Middle frontal gyrus (tissue), 1 donor: ENCODE data around the gene MSRB2.
"Not testable (repeated sequence)": the region's sequence is repeated elsewhere in the genome, so short reads cannot be mapped to it uniquely, and the experiment has no call there.

Experiments
- DNase-seq: peaks from one replicate; pipeline ENCODE4 v3.0.0-alpha.2; 2015; ENCODE audit warnings: low spot score; ENCODE audit errors: extremely low spot score

The MSRB2 gene

DNA sequence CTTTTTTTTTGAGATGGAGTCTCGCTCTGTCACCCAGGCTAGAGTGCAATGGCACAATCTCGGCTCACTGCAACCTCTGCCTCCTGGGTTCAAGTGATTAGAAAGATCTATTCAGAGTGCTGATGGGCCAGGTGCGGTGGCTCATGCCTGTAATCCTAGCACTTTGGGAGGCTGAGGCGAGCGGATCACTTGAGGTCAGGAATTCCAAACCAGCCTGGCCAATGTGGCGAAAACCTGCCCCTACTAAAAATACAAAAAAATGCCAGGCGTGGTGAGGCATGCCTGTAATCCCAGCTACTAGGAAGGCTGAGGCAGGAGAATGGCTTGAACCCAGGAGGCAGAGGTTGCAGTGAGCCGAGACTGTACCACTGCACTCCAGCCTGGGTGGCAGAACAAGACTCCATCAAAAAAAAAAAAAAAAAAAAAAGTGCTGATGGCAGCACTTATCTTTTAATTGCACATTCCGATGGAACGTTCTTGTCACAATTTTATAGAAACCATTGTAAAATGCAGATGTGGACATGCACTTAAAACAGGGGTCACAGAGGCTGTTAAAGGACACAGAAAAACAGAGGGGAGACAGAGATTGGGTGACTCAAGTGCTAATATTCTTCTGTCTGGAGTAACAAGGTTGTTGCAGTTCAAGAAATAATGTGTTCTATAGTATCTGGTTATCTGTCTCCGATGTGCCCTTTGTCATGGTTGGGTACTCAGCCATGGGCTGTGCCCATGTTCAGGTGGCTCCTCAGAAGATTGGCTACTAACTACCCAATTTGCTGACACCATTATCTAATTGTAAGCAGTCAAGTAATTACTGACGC is 25.1 kb upstream of the MSRB2 start:
- DNase-seq = not testable (repeated sequence)

- no peak for DNase-seq
These were observed 24.5 kb upstream of the MSRB2 start for GRCh38 chr10:23070913-23071218.

- not testable (repeated sequence) for DNase-seq
These were observed 22.8 kb upstream of the MSRB2 start for GRCh38 chr10:23072593-23072992.

GRCh38 chr10:23073527-23073926 is 21.9 kb upstream of the MSRB2 start:
- DNase-seq = no peak

DNA sequence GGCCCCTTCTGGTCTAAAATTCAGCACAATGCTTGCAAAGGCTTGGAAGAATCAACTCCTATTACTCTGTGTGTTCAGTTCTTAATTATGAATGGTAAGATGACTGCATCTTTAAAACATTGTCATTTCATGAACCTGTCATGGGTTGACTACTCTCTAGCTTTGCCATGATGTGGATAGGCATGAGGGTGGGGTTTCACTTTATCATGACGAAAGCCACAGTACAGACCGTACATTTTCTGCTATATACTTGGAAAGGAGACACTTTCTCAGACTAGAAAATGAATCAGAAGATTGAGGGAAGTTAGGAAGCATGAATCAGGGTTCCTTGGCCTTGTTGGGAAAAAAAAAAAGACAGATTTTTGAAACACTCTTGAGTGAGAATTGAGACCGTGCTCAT is 19.7 kb upstream of the MSRB2 start:
- no peak for DNase-seq

DNA sequence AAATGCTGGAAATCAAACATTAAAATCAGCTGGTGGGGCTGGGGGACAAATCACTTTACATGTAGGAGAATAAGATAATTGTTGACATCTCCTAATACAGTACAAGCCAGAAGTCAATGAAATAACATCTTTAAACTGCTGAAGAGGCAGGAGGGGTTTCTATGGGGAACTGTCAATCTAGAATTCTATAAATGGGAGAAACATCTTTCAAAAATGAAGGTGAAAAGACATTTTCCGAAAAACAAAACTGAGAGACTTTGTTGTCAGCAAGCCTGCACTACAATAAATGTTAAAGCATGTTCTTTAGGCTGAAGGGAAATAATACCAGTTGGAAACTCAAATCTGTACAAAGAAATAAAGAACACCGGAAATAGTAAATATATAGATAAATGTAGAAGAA is 17.3 kb upstream of the MSRB2 start:
- DNase-seq = no peak

- DNase-seq = no peak
These were observed 15.7 kb upstream of the MSRB2 start for GRCh38 chr10:23079700-23080099.

DNA sequence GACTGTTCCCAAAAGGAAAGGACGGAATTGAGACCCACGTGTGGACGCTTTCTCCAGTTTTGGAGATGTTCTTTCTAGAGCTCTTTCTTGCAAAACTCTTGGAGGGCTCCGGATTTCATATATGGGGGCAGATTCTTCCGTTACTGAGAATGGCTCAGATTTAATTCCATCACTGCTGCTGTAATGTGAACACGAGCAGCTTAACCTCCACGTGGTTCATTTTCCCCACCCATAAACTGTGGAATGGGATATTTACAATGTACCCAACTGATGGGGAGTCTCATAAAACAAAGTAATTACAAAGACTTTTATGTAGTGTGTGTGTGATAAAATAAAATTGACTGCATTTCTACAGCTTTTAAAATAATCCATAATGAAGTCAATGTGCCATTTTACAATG is 15.1 kb upstream of the MSRB2 start:
- DNase-seq = no peak

DNA sequence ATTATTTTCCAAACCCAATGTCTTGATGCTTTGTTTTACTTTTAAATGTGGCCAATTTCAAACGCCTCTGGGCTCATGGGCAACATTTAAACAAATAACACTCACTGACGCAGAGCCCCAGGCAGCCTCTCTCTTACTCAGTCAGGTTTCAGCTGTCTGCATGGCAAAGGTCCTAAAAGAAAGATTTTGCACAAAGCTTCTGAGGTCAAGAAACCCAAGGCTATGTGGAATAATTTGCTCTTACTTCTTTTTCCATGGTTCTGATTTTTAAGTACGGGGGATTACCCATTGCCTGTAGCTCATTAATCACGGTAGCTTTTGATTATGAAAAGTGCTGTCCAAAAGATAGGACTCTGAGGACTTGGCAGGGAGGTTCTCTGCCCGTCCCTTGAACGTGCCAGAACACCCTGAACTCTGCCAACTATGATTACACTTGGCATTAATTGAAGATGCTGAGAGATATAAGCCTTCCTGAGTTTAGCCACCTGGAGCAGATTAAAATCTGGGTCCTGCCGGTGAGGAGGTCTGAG is 14.1 kb upstream of the MSRB2 start:
- no peak for DNase-seq

DNA sequence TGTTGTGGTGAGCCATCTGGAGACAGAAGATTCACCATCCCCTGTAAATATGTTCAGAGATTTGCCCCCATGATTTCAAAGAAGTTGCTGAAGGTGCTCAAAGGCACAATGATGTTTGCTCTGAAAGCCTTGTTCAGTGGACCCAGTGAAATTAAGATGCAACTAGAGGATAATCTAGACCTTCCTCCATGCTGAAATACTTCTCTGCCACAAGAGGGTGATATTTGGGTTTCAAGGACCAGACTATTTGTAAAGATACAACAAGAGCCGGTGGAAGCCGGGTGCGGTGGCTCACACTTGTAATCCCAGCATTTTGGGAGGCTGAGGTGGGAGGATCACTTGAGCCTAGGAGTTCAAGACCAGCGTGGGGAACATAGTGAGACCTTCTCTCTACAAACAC is 13.5 kb upstream of the MSRB2 start:
- DNase-seq = no peak

GRCh38 chr10:23088609-23089008 is 6.8 kb upstream of the MSRB2 start:
- no peak for DNase-seq

- DNase-seq = no peak
These were observed 484 bp upstream of the MSRB2 start for GRCh38 chr10:23094786-23095403.

- DNase-seq = no peak
These were observed 805 bp downstream of the MSRB2 start for GRCh38 chr10:23095966-23096801.

- no peak for DNase-seq
These were observed 1.6 kb downstream of the MSRB2 start for GRCh38 chr10:23096802-23097549.

DNA sequence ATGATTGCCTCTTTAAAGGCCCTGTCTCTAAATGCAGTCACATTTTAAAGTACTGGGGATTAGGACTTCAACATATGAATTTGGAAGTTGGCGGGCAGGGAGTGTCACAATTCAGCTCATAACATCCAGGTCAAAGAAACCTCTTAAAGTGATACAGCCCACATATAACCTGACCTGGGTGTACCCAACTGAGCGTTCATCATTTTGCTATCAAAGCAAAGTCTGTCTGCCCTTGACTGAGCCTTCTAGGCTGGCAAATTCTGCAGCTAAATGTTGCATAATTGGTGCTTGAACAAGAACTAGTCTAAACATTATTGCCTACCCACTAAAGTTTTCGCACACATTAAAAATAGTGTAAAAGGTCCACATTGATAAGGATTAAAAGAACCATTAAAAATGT is 3.7 kb downstream of the MSRB2 start:
- DNase-seq = no peak

GRCh38 chr10:23099816-23100215 is 4.4 kb downstream of the MSRB2 start:
- no peak for DNase-seq

DNA sequence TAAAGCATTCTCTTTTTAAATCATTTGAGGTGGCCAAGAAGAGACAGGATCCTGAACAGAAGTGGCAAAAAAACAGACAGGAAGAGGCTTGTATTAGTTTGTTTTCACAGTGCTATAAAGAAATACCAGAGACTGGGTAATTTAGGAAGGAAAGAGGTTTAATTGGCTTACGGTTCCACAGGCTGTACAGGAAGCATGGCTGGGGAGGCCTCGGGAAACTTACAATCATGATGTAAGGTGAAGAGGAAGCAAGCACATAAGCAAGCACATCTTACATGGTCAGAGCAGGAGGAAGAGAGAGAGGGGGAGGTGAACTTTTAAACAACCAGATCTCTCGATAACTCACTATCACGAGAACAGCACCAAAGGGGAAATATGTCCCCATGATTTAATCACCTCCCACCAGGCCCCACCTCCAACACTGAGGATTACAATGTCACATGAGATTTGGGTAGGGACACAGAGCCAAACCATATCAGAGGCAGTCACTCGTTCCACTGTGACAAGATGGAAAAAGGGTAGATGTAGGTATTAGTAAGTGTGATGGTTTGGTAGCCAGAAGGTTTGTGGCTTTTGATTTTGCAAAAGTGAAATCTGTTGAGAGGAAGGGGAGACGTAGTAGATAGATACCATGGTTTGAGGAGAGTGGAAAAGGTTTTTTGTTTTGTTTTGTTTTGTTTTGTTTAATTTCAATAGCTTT is 5.1 kb downstream of the MSRB2 start:
- no peak for DNase-seq

DNA sequence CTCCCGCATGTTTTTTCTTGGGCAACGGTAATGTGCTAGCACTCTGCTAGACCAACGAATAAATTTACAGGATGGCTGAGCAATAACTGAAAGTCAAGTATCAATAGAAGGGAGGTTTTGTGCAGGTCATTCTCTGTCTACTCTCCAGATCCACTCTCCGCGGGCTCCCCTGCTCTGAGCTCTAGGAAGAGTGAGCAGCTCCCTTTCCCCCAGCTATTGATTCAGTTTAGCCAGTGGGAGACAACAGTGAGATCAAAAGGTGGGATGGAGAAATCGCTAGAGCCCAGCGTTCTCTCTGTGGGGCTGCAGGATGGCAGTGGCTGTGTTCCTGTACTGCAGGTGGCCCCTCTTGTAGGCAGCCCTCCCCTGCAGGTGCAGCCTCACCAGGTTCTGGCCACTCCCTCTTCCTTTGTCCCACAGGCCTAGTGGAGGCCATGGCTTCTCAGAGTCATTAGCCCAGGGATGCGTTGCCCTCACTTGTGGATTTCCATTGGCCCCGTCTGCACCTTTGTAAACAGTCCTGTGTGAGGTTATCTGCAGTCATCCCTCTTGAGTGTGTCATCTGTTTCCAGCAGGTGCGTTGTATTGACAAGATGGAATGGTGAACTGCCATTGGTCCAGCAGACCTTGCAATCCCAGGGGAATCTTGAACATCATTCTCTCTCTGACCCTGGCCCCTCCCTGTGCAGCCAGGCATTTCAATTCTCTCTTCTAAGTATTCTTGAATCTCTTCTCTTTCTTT is 11.1 kb downstream of the MSRB2 start:
- DNase-seq = no peak

- DNase-seq = no peak
These were observed 15.5 kb downstream of the MSRB2 start for GRCh38 chr10:23110722-23111516.
